ENCODE results near the gene PNPLA7.
"Not testable (repeated sequence)": the region's sequence is repeated elsewhere in the genome, so short reads cannot be mapped to it uniquely, and the experiment has no call there.

PNPLA7 gene

DNA sequence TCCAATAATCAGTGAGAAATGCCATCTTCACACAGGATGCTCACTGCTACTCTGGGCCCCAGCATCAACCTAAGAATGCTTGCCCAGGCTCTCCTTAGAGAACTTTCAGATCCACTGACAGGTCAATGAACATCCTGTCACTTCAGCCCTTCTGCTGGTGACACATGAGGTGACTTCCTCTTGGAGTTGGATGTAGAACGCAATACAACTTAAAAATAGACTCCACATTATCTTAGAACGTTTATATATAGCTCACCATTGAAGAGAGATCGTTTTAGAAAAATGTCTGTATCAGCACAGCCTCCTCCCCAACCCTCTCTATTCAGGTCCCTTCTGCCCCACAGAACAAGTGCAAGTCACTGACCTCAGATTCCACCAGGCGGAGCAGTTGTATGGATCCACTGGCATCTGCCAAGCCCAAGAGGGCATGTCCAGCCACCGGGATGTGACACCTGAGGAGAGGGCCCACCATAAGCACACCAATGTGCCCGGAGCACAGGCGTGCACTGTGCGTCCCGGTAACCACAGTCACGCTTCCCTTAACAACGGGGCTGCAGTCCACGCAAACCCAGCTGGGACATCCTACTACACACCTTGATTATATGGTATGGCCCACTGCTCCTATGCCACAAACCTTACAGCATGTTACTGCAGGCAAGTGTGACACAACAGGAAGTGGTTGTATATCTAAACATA lies 25.7 kb upstream of the PNPLA7 start:
- FAIRE-seq (no peak), DNase-seq (ENCODE audit: low spot score) (no peak)

- DNase-seq (ENCODE audit: low spot score) (no peak), FAIRE-seq (no peak)
Observed at GRCh38 chr9:137575364-137575715, 25.1 kb upstream of the PNPLA7 start.

- FAIRE-seq (no peak), DNase-seq (ENCODE audit: low spot score) (no peak)
Observed at GRCh38 chr9:137574192-137574591, 24.0 kb upstream of the PNPLA7 start.

DNA sequence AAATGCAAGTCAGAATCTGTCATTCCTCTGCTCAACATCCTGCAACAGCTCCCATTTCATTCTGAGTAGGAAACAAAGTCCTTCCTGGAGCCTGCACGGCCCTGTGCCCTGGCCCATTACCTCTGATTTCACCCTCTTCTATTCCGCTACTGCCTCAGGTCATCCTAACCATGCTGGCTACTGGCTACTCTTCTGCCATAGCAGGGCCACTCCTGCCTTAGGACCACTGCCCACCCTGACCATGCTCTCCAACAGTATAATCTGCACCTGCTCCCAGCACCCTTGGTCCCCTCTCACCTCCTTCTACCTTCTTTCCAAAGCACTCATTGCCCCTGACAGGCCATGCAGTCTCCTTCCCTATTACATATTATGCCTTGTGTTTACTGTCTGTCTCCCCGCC lies 20.4 kb upstream of the PNPLA7 start:
- no peak for DNase-seq (ENCODE audit: low spot score)
- no peak for FAIRE-seq

DNA sequence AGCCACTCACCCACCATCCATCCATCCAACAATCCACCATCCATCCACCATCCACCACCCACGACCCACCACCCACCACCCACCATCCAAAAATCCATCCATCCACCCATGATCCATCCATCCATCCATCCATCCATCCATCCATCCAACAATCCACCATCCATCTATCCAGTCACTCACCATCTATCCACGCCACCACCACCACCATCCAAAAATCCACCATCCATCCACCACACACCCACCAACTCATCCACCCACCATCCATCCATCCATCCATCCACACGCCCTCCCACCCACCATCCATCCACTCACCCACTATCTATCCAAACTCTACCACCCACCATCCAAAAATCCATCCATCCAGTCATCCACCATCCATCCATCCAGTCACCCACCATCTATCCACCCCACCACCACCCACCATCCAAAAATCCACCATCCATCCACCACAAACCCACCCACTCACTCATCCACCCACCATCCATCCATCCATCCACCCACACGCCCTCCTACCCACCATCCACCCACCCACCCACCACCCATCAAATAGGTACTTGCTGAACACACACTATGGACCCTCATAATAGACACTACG lies 19.5 kb upstream of the PNPLA7 start:
- FAIRE-seq (peak; percentile 37), DNase-seq (ENCODE audit: low spot score) (no peak)

DNA sequence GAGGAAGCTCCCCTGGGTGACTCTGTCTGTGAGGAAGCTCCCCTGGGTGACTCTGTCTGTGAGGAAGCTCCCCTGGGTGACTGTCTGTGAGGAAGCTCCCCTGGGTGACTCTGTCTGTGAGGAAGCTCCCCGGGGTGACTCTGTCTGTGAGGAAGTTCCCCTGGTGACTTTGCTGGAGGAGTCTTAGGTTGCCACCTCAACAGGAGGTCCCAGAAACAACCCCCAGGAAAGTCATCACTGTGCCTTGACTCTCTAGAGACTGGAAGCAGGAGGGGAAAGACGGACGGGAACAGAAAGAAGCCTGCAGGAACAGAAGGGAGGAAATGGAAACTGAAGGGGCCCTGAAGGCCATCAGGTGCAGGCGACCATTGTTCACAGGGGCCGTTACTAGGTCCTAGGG lies 18.2 kb upstream of the PNPLA7 start:
- FAIRE-seq; DNase-seq (ENCODE audit: low spot score): not testable (repeated sequence)

DNA sequence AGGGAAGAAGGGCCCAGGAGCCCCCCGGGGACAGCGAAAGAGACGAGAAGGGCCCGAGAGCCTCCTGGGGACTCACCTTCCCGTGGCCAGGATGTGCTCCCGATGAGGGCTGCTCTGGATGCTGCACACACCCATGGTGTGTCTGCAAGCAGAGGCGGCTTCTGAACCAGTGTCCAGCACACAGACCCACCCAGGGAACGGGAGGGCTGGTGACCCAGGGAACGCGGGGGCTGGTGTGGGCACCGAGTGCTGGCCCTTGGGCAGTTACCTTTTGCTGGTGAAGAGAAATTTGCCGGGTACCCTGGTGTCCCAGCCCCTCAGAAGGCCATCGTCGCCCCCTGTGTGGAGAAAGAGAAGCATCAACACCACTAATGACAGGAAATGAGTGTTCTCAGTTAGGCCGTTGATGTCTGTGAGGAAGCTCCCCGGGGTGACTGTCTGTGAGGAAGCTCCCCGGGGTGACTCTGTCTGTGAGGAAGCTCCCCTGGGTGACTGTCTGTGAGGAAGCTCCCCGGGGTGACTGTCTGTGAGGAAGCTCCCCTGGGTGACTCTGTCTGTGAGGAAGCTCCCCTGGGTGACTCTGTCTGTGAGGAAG lies 14.7 kb upstream of the PNPLA7 start:
- FAIRE-seq (no peak), DNase-seq (ENCODE audit: low spot score) (no peak)

DNA sequence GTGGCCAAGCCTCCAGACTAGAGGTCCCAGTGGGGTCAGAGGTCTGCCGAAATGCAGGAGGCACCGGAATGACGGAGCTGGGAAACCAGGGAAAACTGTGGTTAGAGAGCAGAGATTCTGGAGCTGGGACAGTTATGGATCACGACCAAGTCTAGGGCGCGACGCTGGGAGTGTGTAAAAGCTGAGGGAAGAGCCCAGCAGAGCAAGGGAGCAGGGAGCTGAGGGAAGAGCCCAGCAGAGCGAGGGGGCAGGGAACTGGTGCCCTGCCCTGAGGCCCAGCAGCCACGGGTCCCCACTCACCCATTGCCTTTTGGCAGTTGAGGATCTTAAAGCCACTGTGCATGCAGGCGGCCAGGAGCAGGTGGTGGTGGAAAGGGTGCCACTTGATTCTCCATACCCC lies 13.9 kb upstream of the PNPLA7 start:
- FAIRE-seq (no peak), DNase-seq (ENCODE audit: low spot score) (no peak)

GRCh38 chr9:137558127-137558526 lies 7.9 kb upstream of the PNPLA7 start:
- DNase-seq (ENCODE audit: low spot score) = no peak
- FAIRE-seq = no peak

- FAIRE-seq = no peak
- no peak for DNase-seq (ENCODE audit: low spot score)
Observed at GRCh38 chr9:137556069-137556838, 6.1 kb upstream of the PNPLA7 start.

DNA sequence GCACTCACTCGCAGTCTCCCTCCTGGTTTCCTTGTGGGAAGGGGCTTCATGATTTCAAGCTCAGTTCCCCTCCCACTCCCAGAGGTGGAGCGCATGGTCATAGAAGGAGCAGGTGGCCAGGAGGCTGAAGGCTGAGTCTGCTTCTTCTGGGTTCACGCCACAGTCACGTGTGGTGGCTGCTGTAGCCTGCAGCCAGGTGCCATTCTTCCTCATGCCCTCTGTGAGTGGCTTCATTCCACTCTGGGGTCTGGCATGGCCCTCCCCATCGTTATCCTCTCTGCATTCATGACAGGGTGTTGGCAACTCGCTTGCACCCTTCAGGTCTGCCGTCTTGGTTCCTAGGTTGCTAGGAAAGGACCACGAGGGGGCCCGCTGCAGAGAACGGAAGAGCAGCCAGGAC lies 5.0 kb upstream of the PNPLA7 start:
- FAIRE-seq (no peak), DNase-seq (ENCODE audit: low spot score) (no peak)

DNA sequence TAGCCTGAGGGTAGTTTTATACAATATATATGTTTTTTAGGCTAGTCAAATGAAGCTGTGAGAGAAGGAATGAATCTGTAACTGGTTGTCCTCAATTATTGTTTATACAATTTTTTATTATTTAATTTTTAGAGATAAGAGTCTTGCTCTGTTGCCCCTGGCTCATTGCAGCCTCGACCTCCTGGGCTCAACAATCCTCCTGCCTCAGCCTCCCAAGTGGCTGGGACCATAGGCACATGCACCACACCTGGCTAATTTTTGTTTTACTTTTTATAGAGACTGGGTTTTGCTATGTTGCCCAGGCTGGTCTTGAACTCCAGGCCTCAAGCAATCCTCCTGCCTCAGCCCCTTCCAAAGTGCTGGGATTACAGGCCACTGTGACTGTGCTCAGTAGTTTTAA lies 4.1 kb upstream of the PNPLA7 start:
- no peak for DNase-seq (ENCODE audit: low spot score)
- no peak for FAIRE-seq

- not testable (repeated sequence) for FAIRE-seq; DNase-seq (ENCODE audit: low spot score)
Observed at GRCh38 chr9:137553654-137554053, 3.5 kb upstream of the PNPLA7 start.

DNA sequence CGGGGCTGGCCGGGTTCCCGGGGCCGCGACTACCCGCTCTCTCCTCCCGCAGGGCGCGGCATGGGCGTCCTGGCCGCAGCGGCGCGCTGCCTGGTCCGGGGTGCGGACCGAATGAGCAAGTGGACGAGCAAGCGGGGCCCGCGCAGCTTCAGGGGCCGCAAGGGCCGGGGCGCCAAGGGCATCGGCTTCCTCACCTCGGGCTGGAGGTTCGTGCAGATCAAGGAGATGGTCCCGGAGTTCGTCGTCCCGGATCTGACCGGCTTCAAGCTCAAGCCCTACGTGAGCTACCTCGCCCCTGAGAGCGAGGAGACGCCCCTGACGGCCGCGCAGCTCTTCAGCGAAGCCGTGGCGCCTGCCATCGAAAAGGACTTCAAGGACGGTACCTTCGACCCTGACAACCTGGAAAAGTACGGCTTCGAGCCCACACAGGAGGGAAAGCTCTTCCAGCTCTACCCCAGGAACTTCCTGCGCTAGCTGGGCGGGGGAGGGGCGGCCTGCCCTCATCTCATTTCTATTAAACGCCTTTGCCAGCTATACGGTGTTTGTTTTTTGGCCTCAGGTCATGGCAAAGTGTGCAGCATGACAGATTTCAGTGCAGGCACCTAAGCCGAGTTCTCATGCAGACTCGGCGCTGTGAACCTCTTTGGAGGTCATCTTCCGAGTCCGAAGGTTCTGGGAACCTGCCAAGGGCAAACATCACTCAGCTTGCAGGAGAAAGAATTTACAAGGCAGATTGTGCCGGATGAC lies 2.0 kb upstream of the PNPLA7 start:
- DNase-seq (ENCODE audit: low spot score) (peak; percentile 30), FAIRE-seq (peak; percentile 5)

DNA sequence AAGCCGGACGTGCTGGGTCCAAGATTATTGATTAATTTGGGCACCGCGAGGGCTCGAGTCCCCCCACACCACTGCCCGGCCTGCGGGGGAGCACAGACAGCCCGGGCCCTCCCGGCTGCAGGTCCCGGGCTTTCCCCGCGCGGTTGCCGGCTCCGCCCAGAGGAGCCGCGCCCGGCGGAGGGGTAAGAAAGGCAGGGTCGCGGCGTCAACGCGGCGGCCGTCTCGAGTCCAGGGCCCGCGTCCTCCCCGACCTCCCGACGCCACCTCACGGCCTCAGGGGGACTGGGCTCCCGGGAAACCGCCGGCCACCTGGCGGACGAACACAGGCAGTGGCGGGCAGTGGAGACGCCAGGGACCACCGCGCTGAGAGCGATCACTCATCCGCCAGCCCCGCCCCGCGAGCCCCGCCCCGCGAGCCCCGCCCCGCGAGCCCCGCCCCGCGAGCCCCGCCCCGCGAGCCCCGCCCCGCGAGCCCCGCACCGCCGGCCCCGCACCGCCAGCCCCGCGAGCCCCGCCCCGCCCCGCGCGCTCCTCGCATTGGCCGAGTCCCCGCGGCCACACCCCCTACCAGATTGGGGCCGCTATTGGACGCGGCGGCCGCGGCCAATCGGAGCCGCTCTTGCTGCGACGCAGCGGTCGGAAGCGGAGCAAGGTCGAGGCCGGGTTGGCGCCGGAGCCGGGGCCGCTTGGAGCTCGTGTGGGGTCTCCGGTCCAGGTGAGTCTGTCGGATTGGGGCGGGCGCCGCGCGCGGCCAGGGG lies 1.2 kb upstream of the PNPLA7 start, which contains the start of gene MRPL41:
TSS of gene MRPL41 (plus strand) at position 616 of the 758 bp plus-strand sequence. CDS start 203 bp downstream, outside the sequence.
- FAIRE-seq (no peak), DNase-seq (ENCODE audit: low spot score) (peak; percentile 94)

- FAIRE-seq; DNase-seq (ENCODE audit: low spot score): not testable (repeated sequence)
Observed at GRCh38 chr9:137550958-137551263, 709 bp upstream of the PNPLA7 start.

DNA sequence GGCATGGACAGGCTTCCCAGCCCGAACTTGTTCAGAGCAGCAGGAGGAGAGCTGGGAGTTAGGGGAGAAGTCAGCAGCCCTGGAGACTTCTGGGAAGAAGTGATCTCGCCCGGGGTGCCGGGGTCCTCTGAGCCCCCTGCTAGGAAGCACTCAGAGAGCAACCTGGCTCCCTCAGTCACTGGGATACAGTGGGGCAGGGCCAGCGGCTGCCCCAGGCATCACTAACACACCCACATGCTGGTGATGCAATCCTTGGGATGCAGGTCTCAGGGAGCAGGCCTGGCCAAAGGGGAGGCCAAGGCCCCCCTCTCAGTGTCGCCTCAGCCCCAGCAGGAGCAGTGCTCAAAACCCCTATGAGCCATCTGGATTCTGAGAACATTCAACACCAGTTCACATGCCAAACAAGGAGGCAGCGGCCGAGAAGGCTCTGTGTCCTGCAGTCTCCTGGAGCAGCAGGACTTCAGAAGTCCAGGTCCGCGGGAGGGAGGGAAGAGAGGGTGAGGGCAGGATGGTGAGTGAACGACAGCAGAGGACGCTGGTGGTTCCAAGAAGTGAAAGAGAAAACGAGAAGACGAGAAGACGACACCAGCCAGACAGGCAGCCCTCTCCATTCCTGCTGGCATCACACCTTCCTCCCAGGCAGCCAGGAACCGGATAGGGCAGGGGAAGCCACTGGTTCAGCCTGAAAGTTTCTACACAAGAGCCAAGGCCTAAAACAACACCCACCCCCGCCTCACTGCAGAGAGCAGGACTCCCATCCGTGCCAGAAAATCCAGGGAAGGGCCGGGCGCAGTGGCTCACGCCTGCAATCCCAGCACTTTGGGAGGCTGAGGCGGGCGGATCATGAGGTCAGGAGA lies 2.3 kb downstream of the PNPLA7 start:
- FAIRE-seq (no peak), DNase-seq (ENCODE audit: low spot score) (no peak)

GRCh38 chr9:137545123-137545522 lies 5.1 kb downstream of the PNPLA7 start:
- FAIRE-seq (no peak), DNase-seq (ENCODE audit: low spot score) (no peak)

- FAIRE-seq (no peak), DNase-seq (ENCODE audit: low spot score) (no peak)
Observed at GRCh38 chr9:137544176-137544760, 5.9 kb downstream of the PNPLA7 start.
